WTC11 (cell line): ENCODE results near the gene CDC25A. TPM values are rescaled to one million over a fixed set of nuclear protein-coding genes. Genes with fewer than 3 reads are reported as not detected.

Source experiments
- ATAC-seq: fragments of 200-7000 bp; cut with Tn5 transposase; 2 replicates; pipeline ENCODE4 v1.10.0; 2021; ENCODE audit warnings: mild to moderate bottlenecking, moderate library complexity
- CTCF ChIA-PET: fragments of 300-600 bp; sonication (Branson Sonifier 250); formaldehyde crosslinking; loops from one replicate; lab custom pipeline; 2021; ENCODE audit warnings: antibody characterized with exemption; lab: Charles Lee
- POLR2A ChIA-PET: fragments of 350-600 bp; sonication (Branson Sonifier 250); formaldehyde crosslinking; loops from one replicate; lab custom pipeline; 2021; ENCODE audit warnings: antibody characterized with exemption; lab: Charles Lee
- DNase-seq: peaks from one replicate; pipeline ENCODE4 v3.0.0; 2021; ENCODE audit warnings: low spot score
- H3K27ac Mint-ChIP-seq: 2 replicates; pipeline ENCODE4 v1.8.0; 2021; ENCODE audit warnings: mixed read lengths
- H3K27me3 Mint-ChIP-seq: 2 replicates; pipeline ENCODE4 v1.8.0; 2021; ENCODE audit warnings: low read depth, mild to moderate bottlenecking, moderate library complexity, mixed read lengths
- H3K36me3 Mint-ChIP-seq: 2 replicates; pipeline ENCODE4 v1.8.0; 2021; ENCODE audit warnings: mixed read lengths
- H3K4me1 Mint-ChIP-seq: 2 replicates; pipeline ENCODE4 v1.8.0; 2022; ENCODE audit warnings: mixed read lengths
- H3K4me3 Mint-ChIP-seq: 2 replicates; pipeline ENCODE4 v1.8.0; 2021; ENCODE audit warnings: mild to moderate bottlenecking, moderate library complexity, mixed read lengths
- H3K9me3 Mint-ChIP-seq: 2 replicates; pipeline ENCODE4 v1.8.0; 2021; ENCODE audit warnings: mixed read lengths
- AR ChIP-seq: fragments of 250-450 bp; sonication (Bioruptor Pico); IDR thresholded peaks from 2 replicates; pipeline ENCODE4 v1.9.0; 2021; ENCODE audit warnings: mild to moderate bottlenecking
- ARID4B ChIP-seq: sonication (generic); formaldehyde crosslinking; IDR thresholded peaks from 2 replicates; pipeline ENCODE4 v1.8.0; 2023; ENCODE audit warnings: missing genetic modification reagents, mild to moderate bottlenecking, borderline replicate concordance
- CREM ChIP-seq: sonication (generic); formaldehyde crosslinking; IDR thresholded peaks from 2 replicates; pipeline ENCODE4 v1.8.1; 2022; ENCODE audit warnings: mild to moderate bottlenecking, missing genetic modification reagents, moderate library complexity
- E2F1 ChIP-seq: sonication (generic); formaldehyde crosslinking; IDR thresholded peaks from 2 replicates; pipeline ENCODE4 v1.8.0; 2022; ENCODE audit warnings: mild to moderate bottlenecking, missing genetic modification reagents
- E2F5 ChIP-seq: sonication (generic); formaldehyde crosslinking; IDR thresholded peaks from 2 replicates; pipeline ENCODE4 v1.8.1; 2022; ENCODE audit warnings: mild to moderate bottlenecking, moderate library complexity, missing genetic modification reagents
- FOXP1 ChIP-seq: sonication (generic); formaldehyde crosslinking; IDR thresholded peaks from 2 replicates; pipeline ENCODE4 v1.8.0; 2022; ENCODE audit warnings: missing genetic modification reagents, mild to moderate bottlenecking, moderate library complexity, borderline replicate concordance
- MLX ChIP-seq: sonication (generic); formaldehyde crosslinking; IDR thresholded peaks from 2 replicates; pipeline ENCODE4 v1.8.1; 2023; ENCODE audit warnings: mild to moderate bottlenecking, missing genetic modification reagents, moderate library complexity
- NFE2L1 ChIP-seq: sonication (generic); formaldehyde crosslinking; IDR thresholded peaks from 2 replicates; pipeline ENCODE4 v1.8.1; 2023; ENCODE audit warnings: missing genetic modification reagents
- RELA ChIP-seq: sonication (generic); formaldehyde crosslinking; IDR thresholded peaks from 2 replicates; pipeline ENCODE4 v1.8.1; 2022; ENCODE audit warnings: missing genetic modification reagents, mild to moderate bottlenecking, borderline replicate concordance
- SP1 ChIP-seq: sonication (generic); formaldehyde crosslinking; conservative IDR thresholded peaks from 2 replicates; pipeline ENCODE4 v1.8.1; 2022; ENCODE audit warnings: missing genetic modification reagents
- ZBTB43 ChIP-seq: sonication (generic); formaldehyde crosslinking; IDR thresholded peaks from 2 replicates; pipeline ENCODE4 v1.8.1; 2023; ENCODE audit warnings: mild to moderate bottlenecking, missing genetic modification reagents
- ZNF263 ChIP-seq: sonication (generic); formaldehyde crosslinking; IDR thresholded peaks from 2 replicates; pipeline ENCODE4 v1.8.1; 2022; ENCODE audit warnings: low read depth, mild to moderate bottlenecking, moderate library complexity, missing genetic modification reagents
- ZNF281 ChIP-seq: sonication (generic); formaldehyde crosslinking; IDR thresholded peaks from 2 replicates; pipeline ENCODE4 v1.8.0; 2023; ENCODE audit warnings: mild to moderate bottlenecking, missing genetic modification reagents
- ZNF425 ChIP-seq: fragments of 250-450 bp; sonication (Bioruptor Pico); conservative IDR thresholded peaks from 2 replicates; pipeline ENCODE4 v1.9.0; 2021; ENCODE audit warnings: mild to moderate bottlenecking
- ZNF512 ChIP-seq: sonication (generic); formaldehyde crosslinking; IDR thresholded peaks from 2 replicates; pipeline ENCODE4 v1.8.1; 2022; ENCODE audit warnings: missing genetic modification reagents, borderline replicate concordance
- total RNA-seq: library from RNA; stranded (reverse); gene quantifications from 3 replicates; pipeline ENCODE4 v1.2.3, GENCODE V29; 2021

CDC25A gene
- total RNA-seq, 1 experiment from 2014 or later, result 57.6 TPM

- no peak overlapping the region for H3K4me3 Mint-ChIP-seq
- ChIA-PET POLR2A (no interaction called here), CTCF (no interaction called here)
- ATAC-seq (no peak), DNase-seq (no peak)
- H3K27me3 Mint-ChIP-seq, result no peaks in the 10 kb centered on the region
- peaks cover 66% of the 10 kb centered on the region for H3K36me3 Mint-ChIP-seq
- H3K4me1 Mint-ChIP-seq, result peaks cover 26% of the 10 kb centered on the region
- H3K9me3 Mint-ChIP-seq, result no peaks in the 10 kb centered on the region
- H3K27ac Mint-ChIP-seq, result no peak overlapping the region; the same call in 1 of the 2 replicates
- TF ChIP-seq ZNF512 (CRISPR knock-in tag), result no peak
- no peak for TF ChIP-seq ARID4B
- no peak for TF ChIP-seq E2F1 (CRISPR knock-in tag)
- no peak for TF ChIP-seq FOXP1
- no peak for TF ChIP-seq CREM (CRISPR knock-in tag)
- TF ChIP-seq E2F5 (CRISPR knock-in tag), result no peak
- no peak for TF ChIP-seq AR (CRISPR knock-in tag)
- no peak for TF ChIP-seq ZBTB43 (CRISPR knock-in tag)
- TF ChIP-seq NFE2L1 (CRISPR knock-in tag), result no peak
- no peak for TF ChIP-seq ZNF263
- no peak for TF ChIP-seq RELA (CRISPR knock-in tag)
- TF ChIP-seq SP1 (CRISPR knock-in tag), result no peak
- TF ChIP-seq ZNF425 (CRISPR knock-in tag), result no peak
- TF ChIP-seq ZNF281 (CRISPR knock-in tag), result no peak
- TF ChIP-seq MLX (CRISPR knock-in tag), result no peak
These were observed 3.1 kb downstream of the CDC25A start for GRCh38 chr3:48185129-48185528.
